NB4 (cell line): ENCODE measurements around the gene SCMH1.

Experiments
- DNase-seq: peaks from one replicate; pipeline ENCODE4 v3.0.0; 2010; ENCODE audit warnings: low read depth
- H3K4me3 ChIP-seq: one replicate; pipeline ENCODE4 v1.5.1; 2011; ENCODE audit warnings: mild to moderate bottlenecking, low read depth, low read length, moderate library complexity
- CTCF ChIP-seq: IDR thresholded peaks from one replicate; pipeline ENCODE4 v1.5.1; 2012; ENCODE audit warnings: low read depth, low read length
- MAX ChIP-seq: IDR thresholded peaks from 2 replicates; pipeline ENCODE4 v1.6.1; 2011; ENCODE audit warnings: low read depth, low read length
- MYC ChIP-seq: IDR thresholded peaks from 2 replicates; pipeline ENCODE4 v1.6.1; 2011; ENCODE audit warnings: low read depth, low read length
- POLR2A ChIP-seq: IDR thresholded peaks from 2 replicates; pipeline ENCODE4 v1.6.1; 2011; ENCODE audit warnings: mild to moderate bottlenecking; ENCODE audit not compliant: insufficient read length; ENCODE audit errors: extremely low read depth

Gene SCMH1

GRCh38 chr1:41162441-41162840 lies 79.7 kb downstream of the SCMH1 start:
- TF ChIP-seq MYC (no peak), MAX (no peak), CTCF (no peak), POLR2A (no peak)
- DNase-seq: no peak
- no peak overlapping the region for H3K4me3 ChIP-seq

GRCh38 chr1:41161846-41162245 lies 80.3 kb downstream of the SCMH1 start:
- DNase-seq: no peak
- no peak for TF ChIP-seq POLR2A
- no peak for TF ChIP-seq CTCF
- TF ChIP-seq MYC: no peak
- no peak for TF ChIP-seq MAX

GRCh38 chr1:41160498-41161110 lies 81.5 kb downstream of the SCMH1 start:
- no peak for DNase-seq
- no peak overlapping the region for H3K4me3 ChIP-seq
- TF ChIP-seq MAX (no peak), MYC (no peak), CTCF (no peak), POLR2A (no peak)

More at GRCh38 chr1:41161846-41162245, 80.3 kb downstream of the SCMH1 start:
- no peak overlapping the region for H3K4me3 ChIP-seq

GRCh38 chr1:41158966-41159365 lies 83.1 kb downstream of the SCMH1 start:
- TF ChIP-seq MYC: no peak
- TF ChIP-seq MAX: no peak
- no peak for TF ChIP-seq CTCF
- TF ChIP-seq POLR2A: no peak
- H3K4me3 ChIP-seq: no peak overlapping the region
- no peak for DNase-seq

- no peak overlapping the region for H3K4me3 ChIP-seq
- DNase-seq: no peak
- TF ChIP-seq MAX: no peak
- TF ChIP-seq POLR2A: no peak
- TF ChIP-seq CTCF: no peak
- TF ChIP-seq MYC: no peak
Measured at GRCh38 chr1:41158147-41158875, 83.8 kb downstream of the SCMH1 start.
